ENCODE measurements around the gene ECI1.

Gene ECI1

DNA sequence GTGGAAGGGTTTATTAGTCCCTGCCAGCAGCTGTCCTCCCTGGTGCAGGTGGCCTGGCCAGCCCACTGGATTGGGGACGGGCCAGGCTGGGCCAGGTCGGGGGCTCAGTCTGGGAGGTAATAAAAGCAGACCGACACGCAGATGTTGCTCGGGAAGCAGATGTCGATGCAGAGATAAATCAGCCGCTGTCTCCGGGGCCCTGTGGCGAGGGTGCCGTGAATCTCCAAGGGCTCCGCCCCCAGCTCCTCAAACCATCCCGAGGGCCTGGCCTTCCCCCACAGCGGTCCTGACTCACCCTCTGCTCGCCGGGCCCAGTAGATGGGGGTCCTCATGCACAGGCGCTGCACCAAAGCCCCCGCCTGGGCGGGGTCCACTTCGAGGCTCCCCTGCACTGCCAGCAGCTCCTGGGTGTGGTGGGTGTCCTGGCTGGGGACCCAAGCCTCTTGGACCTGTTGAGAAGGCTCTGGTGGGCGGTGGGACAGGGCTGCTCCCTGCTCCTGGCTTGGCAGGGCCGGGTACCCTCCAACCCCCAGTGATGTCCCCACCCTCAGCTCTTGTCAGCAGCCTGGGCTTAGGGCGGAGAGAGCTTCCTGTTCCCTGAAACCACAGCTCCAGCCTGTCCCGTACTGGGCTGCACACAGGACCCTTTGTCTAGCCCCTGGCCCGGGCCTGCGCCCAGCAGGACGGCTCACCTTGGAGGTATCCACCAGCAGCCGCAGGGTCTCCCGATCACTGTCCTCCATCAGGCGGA is 42.0 kb downstream of the ECI1 start:
- no peak overlapping the region for H3K4me3 ChIP-seq (ENCODE audit: control insufficient read depth, low read depth, low read length)
- DNase-seq (ENCODE audit: low read depth): no peak
- TF ChIP-seq, protein P1, sequence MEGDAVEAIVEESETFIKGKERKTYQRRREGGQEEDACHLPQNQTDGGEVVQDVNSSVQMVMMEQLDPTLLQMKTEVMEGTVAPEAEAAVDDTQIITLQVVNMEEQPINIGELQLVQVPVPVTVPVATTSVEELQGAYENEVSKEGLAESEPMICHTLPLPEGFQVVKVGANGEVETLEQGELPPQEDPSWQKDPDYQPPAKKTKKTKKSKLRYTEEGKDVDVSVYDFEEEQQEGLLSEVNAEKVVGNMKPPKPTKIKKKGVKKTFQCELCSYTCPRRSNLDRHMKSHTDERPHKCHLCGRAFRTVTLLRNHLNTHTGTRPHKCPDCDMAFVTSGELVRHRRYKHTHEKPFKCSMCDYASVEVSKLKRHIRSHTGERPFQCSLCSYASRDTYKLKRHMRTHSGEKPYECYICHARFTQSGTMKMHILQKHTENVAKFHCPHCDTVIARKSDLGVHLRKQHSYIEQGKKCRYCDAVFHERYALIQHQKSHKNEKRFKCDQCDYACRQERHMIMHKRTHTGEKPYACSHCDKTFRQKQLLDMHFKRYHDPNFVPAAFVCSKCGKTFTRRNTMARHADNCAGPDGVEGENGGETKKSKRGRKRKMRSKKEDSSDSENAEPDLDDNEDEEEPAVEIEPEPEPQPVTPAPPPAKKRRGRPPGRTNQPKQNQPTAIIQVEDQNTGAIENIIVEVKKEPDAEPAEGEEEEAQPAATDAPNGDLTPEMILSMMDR (conservative IDR thresholded peaks at IDR 0.05; ENCODE audit: control insufficient read depth, insufficient read depth, low read depth, low read length): no peak

- TF ChIP-seq, protein P1 (conservative IDR thresholded peaks at IDR 0.05; ENCODE audit: control insufficient read depth, insufficient read depth, low read depth, low read length): no peak
- DNase-seq (ENCODE audit: low read depth): no peak
These were observed 42.6 kb downstream of the ECI1 start for GRCh38 chr16:2208772-2209171.

GRCh38 chr16:2208308-2208707 is 43.1 kb downstream of the ECI1 start:
- no peak for DNase-seq (ENCODE audit: low read depth)
- H3K4me3 ChIP-seq (ENCODE audit: control insufficient read depth, low read depth, low read length): no peak overlapping the region
- TF ChIP-seq, protein P1 (conservative IDR thresholded peaks at IDR 0.05; ENCODE audit: control insufficient read depth, insufficient read depth, low read depth, low read length): no peak

More at GRCh38 chr16:2208772-2209171, 42.6 kb downstream of the ECI1 start:
- no peak overlapping the region for H3K4me3 ChIP-seq (ENCODE audit: control insufficient read depth, low read depth, low read length)

GRCh38 chr16:2207872-2208271 is 43.5 kb downstream of the ECI1 start:
- no peak overlapping the region for H3K4me3 ChIP-seq (ENCODE audit: control insufficient read depth, low read depth, low read length)
- DNase-seq (ENCODE audit: low read depth): no peak
- TF ChIP-seq, protein P1 (conservative IDR thresholded peaks at IDR 0.05; ENCODE audit: control insufficient read depth, insufficient read depth, low read depth, low read length): no peak

DNA sequence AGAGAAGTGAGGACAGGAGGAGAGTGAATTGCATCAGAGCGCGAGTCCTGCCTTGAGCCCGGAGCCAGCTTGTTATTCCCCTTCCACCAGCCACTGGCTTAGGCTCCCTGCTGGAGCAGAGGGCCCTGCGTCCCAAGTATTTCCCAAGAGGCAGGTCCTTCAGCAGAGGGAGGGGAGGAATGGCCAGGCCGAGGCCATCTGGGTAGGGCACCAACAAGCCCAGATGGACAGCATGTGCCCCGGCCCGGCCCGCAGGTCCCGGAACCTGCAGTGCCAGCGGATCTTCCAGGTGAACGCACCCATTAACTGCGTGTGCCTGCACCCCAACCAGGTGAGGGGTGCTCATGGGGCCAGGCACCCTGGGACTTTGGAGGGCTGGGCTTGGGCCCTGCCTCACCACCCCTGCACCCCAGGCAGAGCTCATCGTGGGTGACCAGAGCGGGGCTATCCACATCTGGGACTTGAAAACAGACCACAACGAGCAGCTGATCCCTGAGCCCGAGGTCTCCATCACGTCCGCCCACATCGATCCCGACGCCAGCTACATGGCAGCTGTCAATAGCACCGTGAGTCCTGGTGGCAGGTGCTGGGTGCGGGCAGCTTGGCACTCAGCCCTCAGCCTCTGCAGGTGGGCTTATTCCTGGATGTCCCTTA is 44.5 kb downstream of the ECI1 start:
- H3K4me3 ChIP-seq (ENCODE audit: control insufficient read depth, low read depth, low read length): no peak overlapping the region
- no peak for DNase-seq (ENCODE audit: low read depth)
- TF ChIP-seq, protein P1 (conservative IDR thresholded peaks at IDR 0.05; ENCODE audit: control insufficient read depth, insufficient read depth, low read depth, low read length): no peak

DNA sequence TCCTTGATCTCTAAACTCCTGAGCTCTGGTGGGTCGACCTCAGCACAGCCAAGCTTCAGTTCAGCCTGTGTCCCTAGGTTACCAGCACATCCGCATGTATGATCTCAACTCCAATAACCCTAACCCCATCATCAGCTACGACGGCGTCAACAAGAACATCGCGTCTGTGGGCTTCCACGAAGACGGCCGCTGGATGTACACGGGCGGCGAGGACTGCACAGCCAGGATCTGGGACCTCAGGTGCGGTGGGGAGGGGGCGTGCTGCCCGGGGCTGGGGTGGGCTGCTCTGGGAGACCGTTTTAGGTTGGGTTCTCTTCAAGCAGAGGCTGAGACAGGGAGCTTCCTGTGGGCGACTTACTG is 45.0 kb downstream of the ECI1 start:
- DNase-seq (ENCODE audit: low read depth): no peak
- peak overlapping the region; percentile 84 for H3K4me3 ChIP-seq (ENCODE audit: control insufficient read depth, low read depth, low read length)
- TF ChIP-seq, protein P1 (conservative IDR thresholded peaks at IDR 0.05; ENCODE audit: control insufficient read depth, insufficient read depth, low read depth, low read length): no peak
